Left hindlimb (tissue), 1 donor: ENCODE results near the gene SRPRB.

ENCODE experiments used
- DNase-seq: peaks from one replicate; pipeline ENCODE4 v3.0.0-alpha.2; 2018

Gene SRPRB

GRCh38 chr3:133828576-133829309 lies 23.1 kb downstream of the SRPRB start:
- DNase-seq = no peak

- no peak for DNase-seq
Observed at GRCh38 chr3:133829310-133829707, 23.7 kb downstream of the SRPRB start.

GRCh38 chr3:133830071-133830470 lies 24.5 kb downstream of the SRPRB start:
- no peak for DNase-seq

GRCh38 chr3:133831966-133832801 lies 26.6 kb downstream of the SRPRB start:
- no peak for DNase-seq

GRCh38 chr3:133832802-133833144 lies 27.2 kb downstream of the SRPRB start:
- DNase-seq = no peak

GRCh38 chr3:133833267-133833666 lies 27.7 kb downstream of the SRPRB start:
- DNase-seq = no peak

- no peak for DNase-seq
Observed at GRCh38 chr3:133833880-133834620, 28.4 kb downstream of the SRPRB start.

- DNase-seq = no peak
Observed at GRCh38 chr3:133834621-133835417, 29.2 kb downstream of the SRPRB start.

GRCh38 chr3:133835418-133835743 lies 29.8 kb downstream of the SRPRB start:
- DNase-seq = no peak

- no peak for DNase-seq
Observed at GRCh38 chr3:133835961-133836360, 30.3 kb downstream of the SRPRB start.

GRCh38 chr3:133836497-133837158 lies 31.0 kb downstream of the SRPRB start:
- no peak for DNase-seq

- no peak for DNase-seq
Observed at GRCh38 chr3:133837487-133838295, 32.1 kb downstream of the SRPRB start.

GRCh38 chr3:133838296-133838789 lies 32.7 kb downstream of the SRPRB start:
- DNase-seq = no peak

GRCh38 chr3:133838916-133839800 lies 33.5 kb downstream of the SRPRB start:
- no peak for DNase-seq

GRCh38 chr3:133840055-133840737 lies 34.6 kb downstream of the SRPRB start:
- no peak for DNase-seq

- DNase-seq = no peak
Observed at GRCh38 chr3:133840767-133841166, 35.2 kb downstream of the SRPRB start.

- DNase-seq = no peak
Observed at GRCh38 chr3:133841196-133841595, 35.6 kb downstream of the SRPRB start.

- no peak for DNase-seq
Observed at GRCh38 chr3:133842158-133842557, 36.5 kb downstream of the SRPRB start.

- no peak for DNase-seq
Observed at GRCh38 chr3:133843634-133844033, 38.0 kb downstream of the SRPRB start.

GRCh38 chr3:133845127-133845526 lies 39.5 kb downstream of the SRPRB start:
- no peak for DNase-seq
